ENCODE data around the gene PITPNC1. TPM values are rescaled to one million over a fixed set of nuclear protein-coding genes. Genes with fewer than 3 reads are reported as not detected.

The PITPNC1 gene
- total and polyA plus RNA-seq, 4 donors: 8.0 to 21.1 (median 15.2) TPM

GRCh38 chr17:67413388-67413787 lies 36.3 kb downstream of the PITPNC1 start:
- no peak overlapping the region for H3K9ac ChIP-seq (ENCODE audit: insufficient read depth in 1 of 2, low read length in 2 of 2)
- ATAC-seq (ENCODE audit: insufficient read depth, low FRiP score) (no peak), DNase-seq (no peak)
- H3K4me1 ChIP-seq (ENCODE audit: control insufficient read depth in 5 of 5, insufficient read depth in 5 of 5, low read length in 5 of 5): peaks cover 0 to 7% (median 0%) of the 10 kb centered on the region in 5 donors
- peaks cover 0 to 2% (median 0%) of the 10 kb centered on the region in 4 donors for H3K9me3 ChIP-seq (ENCODE audit: control insufficient read depth in 4 of 4, insufficient read depth in 3 of 4, low read length in 3 of 4)
- TF ChIP-seq CTCF (IDR thresholded peaks at IDR 0.05; ENCODE audit: control extremely low read depth, extremely low read depth): no peak
- H3K36me3 ChIP-seq (ENCODE audit: control insufficient read depth in 4 of 4, insufficient read depth in 4 of 4, low read length in 4 of 4): no peaks in the 10 kb centered on the region
- H3K4me3 ChIP-seq: no peak overlapping the region
- WGBS, 2 donors: 91 to 94% methylated on average over 5 of the region's 5 CpGs
- H3K27ac ChIP-seq (ENCODE audit: low read depth in 1 of 2, low read length in 1 of 2): no peak overlapping the region
- H3K27me3 ChIP-seq (ENCODE audit: control insufficient read depth in 3 of 3, insufficient read depth in 3 of 3, low read length in 2 of 3): no peaks in the 10 kb centered on the region

- peaks cover 0 to 2% (median 0%) of the 10 kb centered on the region in 4 donors for H3K9me3 ChIP-seq (ENCODE audit: control insufficient read depth in 4 of 4, insufficient read depth in 3 of 4, low read length in 3 of 4)
- no peak for TF ChIP-seq CTCF (IDR thresholded peaks at IDR 0.05; ENCODE audit: control extremely low read depth, extremely low read depth)
- no peak overlapping the region for H3K4me3 ChIP-seq
- DNase-seq: no peak
- no peaks in the 10 kb centered on the region for H3K27me3 ChIP-seq (ENCODE audit: control insufficient read depth in 3 of 3, insufficient read depth in 3 of 3, low read length in 2 of 3)
- peaks cover 0 to 10% (median 0%) of the 10 kb centered on the region in 5 donors for H3K4me1 ChIP-seq (ENCODE audit: control insufficient read depth in 5 of 5, insufficient read depth in 5 of 5, low read length in 5 of 5)
- H3K27ac ChIP-seq (ENCODE audit: low read depth in 1 of 2, low read length in 1 of 2): no peak overlapping the region
- ATAC-seq (ENCODE audit: insufficient read depth, low FRiP score): no peak
- no peaks in the 10 kb centered on the region for H3K36me3 ChIP-seq (ENCODE audit: control insufficient read depth in 4 of 4, insufficient read depth in 4 of 4, low read length in 4 of 4)
- WGBS, 2 donors: 94 to 100% methylated on average over 1 of the region's 1 CpG
- H3K9ac ChIP-seq (ENCODE audit: insufficient read depth in 1 of 2, low read length in 2 of 2): no peak overlapping the region
Observed at GRCh38 chr17:67414130-67414529, 37.0 kb downstream of the PITPNC1 start.

- H3K27me3 ChIP-seq (ENCODE audit: control insufficient read depth in 3 of 3, insufficient read depth in 3 of 3, low read length in 2 of 3): no peaks in the 10 kb centered on the region
- no peak overlapping the region for H3K27ac ChIP-seq (ENCODE audit: low read depth in 1 of 2, low read length in 1 of 2)
- no peak for ATAC-seq (ENCODE audit: insufficient read depth, low FRiP score)
- TF ChIP-seq CTCF (IDR thresholded peaks at IDR 0.05; ENCODE audit: control extremely low read depth, extremely low read depth): no peak
- no peaks in the 10 kb centered on the region for H3K36me3 ChIP-seq (ENCODE audit: control insufficient read depth in 4 of 4, insufficient read depth in 4 of 4, low read length in 4 of 4)
- H3K4me1 ChIP-seq (ENCODE audit: control insufficient read depth in 5 of 5, insufficient read depth in 5 of 5, low read length in 5 of 5): peaks cover 0 to 10% (median 0%) of the 10 kb centered on the region in 5 donors
- no peak overlapping the region for H3K4me3 ChIP-seq
- WGBS, 2 donors: 98 to 100% methylated on average over 2 of the region's 2 CpGs
- peaks cover 0 to 2% (median 0%) of the 10 kb centered on the region in 4 donors for H3K9me3 ChIP-seq (ENCODE audit: control insufficient read depth in 4 of 4, insufficient read depth in 3 of 4, low read length in 3 of 4)
- no peak for DNase-seq
- no peak overlapping the region for H3K9ac ChIP-seq (ENCODE audit: insufficient read depth in 1 of 2, low read length in 2 of 2)
Observed at GRCh38 chr17:67414559-67414958, 37.5 kb downstream of the PITPNC1 start.

- no peak overlapping the region for H3K9ac ChIP-seq (ENCODE audit: insufficient read depth in 1 of 2, low read length in 2 of 2)
- WGBS, 2 donors: 92 to 93% methylated on average over 7 of the region's 7 CpGs
- DNase-seq (no peak), ATAC-seq (ENCODE audit: insufficient read depth, low FRiP score) (no peak)
- peaks cover 0 to 2% (median 0%) of the 10 kb centered on the region in 4 donors for H3K9me3 ChIP-seq (ENCODE audit: control insufficient read depth in 4 of 4, insufficient read depth in 3 of 4, low read length in 3 of 4)
- peaks cover 0 to 10% (median 0%) of the 10 kb centered on the region in 5 donors for H3K4me1 ChIP-seq (ENCODE audit: control insufficient read depth in 5 of 5, insufficient read depth in 5 of 5, low read length in 5 of 5)
- no peak for TF ChIP-seq CTCF (IDR thresholded peaks at IDR 0.05; ENCODE audit: control extremely low read depth, extremely low read depth)
- H3K27ac ChIP-seq (ENCODE audit: low read depth in 1 of 2, low read length in 1 of 2): no peak overlapping the region
- no peaks in the 10 kb centered on the region for H3K27me3 ChIP-seq (ENCODE audit: control insufficient read depth in 3 of 3, insufficient read depth in 3 of 3, low read length in 2 of 3)
- H3K4me3 ChIP-seq: no peak overlapping the region
- H3K36me3 ChIP-seq (ENCODE audit: control insufficient read depth in 4 of 4, insufficient read depth in 4 of 4, low read length in 4 of 4): no peaks in the 10 kb centered on the region
Observed at GRCh38 chr17:67415291-67415690, 38.2 kb downstream of the PITPNC1 start.

Measured in lung (tissue), 12 donors.